Fibroblast of lung (primary cell): ENCODE data around the gene ARL6IP5.

Experiments used
- CTCF ChIP-seq, 2 donors: IDR thresholded peaks in 1 of 2; conservative IDR thresholded peaks in 1 of 2; 1 replicate in 1 of 2; 2 replicates in 1 of 2; pipeline ENCODE4 v1.5.1; 2011 to 2012; ENCODE audit warnings: low read length in 2 of 2, control low read depth in 1 of 2, inconsistent platforms in 1 of 2, low read depth in 1 of 2, mild to moderate bottlenecking in 1 of 2
- EZH2 ChIP-seq: IDR thresholded peaks from 2 replicates; pipeline ENCODE4 v1.5.1; 2012; ENCODE audit warnings: low read length, control low read depth, mild to moderate bottlenecking; ENCODE audit errors: missing control alignments

GRCh38 chr3:69103123-69103522 lies 18.4 kb downstream of the ARL6IP5 start:
- TF ChIP-seq CTCF (conservative IDR thresholded peaks at IDR 0.05 in 1 of 2, IDR thresholded peaks at IDR 0.05 in 1 of 2; ENCODE audit: low read depth in 1 of 2, low read length in 2 of 2) (no peak), EZH2 (no peak)
